ENCODE data around the gene C4A.

DNA sequence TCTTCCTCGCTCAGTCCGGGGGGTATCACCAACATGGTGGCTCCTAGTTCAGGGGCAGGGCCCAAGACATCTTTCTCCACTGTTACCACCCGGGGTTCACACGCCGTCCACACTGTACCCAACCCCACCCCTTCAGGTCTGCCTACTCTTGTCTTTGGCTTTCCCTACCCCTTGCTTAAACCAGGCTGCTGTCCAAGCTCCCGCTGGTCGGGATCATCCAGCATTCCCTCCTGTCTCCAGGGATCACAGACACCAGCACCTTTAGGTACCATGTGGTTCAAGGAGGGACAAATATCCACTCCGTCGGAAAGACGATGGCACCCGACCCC lies 23.5 kb upstream of the C4A start:
- TF ChIP-seq MEIS1 (CRISPR knock-in tag; IDR thresholded peaks at IDR 0.05; ENCODE audit: borderline replicate concordance) (no peak), GLIS2 (tag by site-specific recombination; IDR thresholded peaks at IDR 0.05) (no peak)

Measured in HEK293 (cell line).